ENCODE measurements around the gene BATF.

DNA sequence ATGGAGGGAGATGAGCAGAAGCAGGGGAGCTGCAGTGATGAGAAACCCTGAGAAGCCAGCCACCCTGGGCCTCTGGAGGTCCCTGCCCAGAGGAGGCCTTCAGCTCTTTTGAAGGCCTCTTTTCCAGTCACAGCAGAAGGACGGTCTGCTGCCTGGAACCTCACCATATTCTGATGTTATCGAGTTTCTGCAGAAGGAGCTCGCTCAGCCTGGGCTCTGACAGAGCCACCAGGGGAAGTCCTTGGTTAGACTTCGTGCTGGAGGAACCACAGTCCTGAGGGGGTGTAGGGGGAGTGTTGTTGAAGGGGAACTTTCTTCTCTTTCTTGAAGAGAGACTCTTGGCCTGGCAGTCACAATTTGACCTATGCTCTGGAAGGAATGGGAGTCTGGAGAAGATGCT, 25.1 kb upstream of the BATF start:
- TF ChIP-seq USF1 (IDR thresholded peaks at IDR 0.05), result no peak
- no peak for TF ChIP-seq EP300 (IDR thresholded peaks at IDR 0.05; ENCODE audit: borderline replicate concordance)
- TF ChIP-seq, protein P1, sequence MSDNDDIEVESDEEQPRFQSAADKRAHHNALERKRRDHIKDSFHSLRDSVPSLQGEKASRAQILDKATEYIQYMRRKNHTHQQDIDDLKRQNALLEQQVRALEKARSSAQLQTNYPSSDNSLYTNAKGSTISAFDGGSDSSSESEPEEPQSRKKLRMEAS (IDR thresholded peaks at IDR 0.05), result no peak
- no peak for TF ChIP-seq RAD21 (IDR thresholded peaks at IDR 0.05; ENCODE audit: low read depth)
- no peak for TF ChIP-seq TAF1 (IDR thresholded peaks at IDR 0.05; ENCODE audit: low read depth)
- TF ChIP-seq, protein P2, sequence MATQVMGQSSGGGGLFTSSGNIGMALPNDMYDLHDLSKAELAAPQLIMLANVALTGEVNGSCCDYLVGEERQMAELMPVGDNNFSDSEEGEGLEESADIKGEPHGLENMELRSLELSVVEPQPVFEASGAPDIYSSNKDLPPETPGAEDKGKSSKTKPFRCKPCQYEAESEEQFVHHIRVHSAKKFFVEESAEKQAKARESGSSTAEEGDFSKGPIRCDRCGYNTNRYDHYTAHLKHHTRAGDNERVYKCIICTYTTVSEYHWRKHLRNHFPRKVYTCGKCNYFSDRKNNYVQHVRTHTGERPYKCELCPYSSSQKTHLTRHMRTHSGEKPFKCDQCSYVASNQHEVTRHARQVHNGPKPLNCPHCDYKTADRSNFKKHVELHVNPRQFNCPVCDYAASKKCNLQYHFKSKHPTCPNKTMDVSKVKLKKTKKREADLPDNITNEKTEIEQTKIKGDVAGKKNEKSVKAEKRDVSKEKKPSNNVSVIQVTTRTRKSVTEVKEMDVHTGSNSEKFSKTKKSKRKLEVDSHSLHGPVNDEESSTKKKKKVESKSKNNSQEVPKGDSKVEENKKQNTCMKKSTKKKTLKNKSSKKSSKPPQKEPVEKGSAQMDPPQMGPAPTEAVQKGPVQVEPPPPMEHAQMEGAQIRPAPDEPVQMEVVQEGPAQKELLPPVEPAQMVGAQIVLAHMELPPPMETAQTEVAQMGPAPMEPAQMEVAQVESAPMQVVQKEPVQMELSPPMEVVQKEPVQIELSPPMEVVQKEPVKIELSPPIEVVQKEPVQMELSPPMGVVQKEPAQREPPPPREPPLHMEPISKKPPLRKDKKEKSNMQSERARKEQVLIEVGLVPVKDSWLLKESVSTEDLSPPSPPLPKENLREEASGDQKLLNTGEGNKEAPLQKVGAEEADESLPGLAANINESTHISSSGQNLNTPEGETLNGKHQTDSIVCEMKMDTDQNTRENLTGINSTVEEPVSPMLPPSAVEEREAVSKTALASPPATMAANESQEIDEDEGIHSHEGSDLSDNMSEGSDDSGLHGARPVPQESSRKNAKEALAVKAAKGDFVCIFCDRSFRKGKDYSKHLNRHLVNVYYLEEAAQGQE (IDR thresholded peaks at IDR 0.05; ENCODE audit: low read depth), result no peak
- TF ChIP-seq YY1 (IDR thresholded peaks at IDR 0.05; ENCODE audit: low read depth), result no peak
- TF ChIP-seq TEAD4 (IDR thresholded peaks at IDR 0.05), result no peak
- TF ChIP-seq CEBPB (IDR thresholded peaks at IDR 0.05), result no peak
- TF ChIP-seq FOXM1 (IDR thresholded peaks at IDR 0.05; ENCODE audit: borderline replicate concordance, low read depth), result no peak
- no peak for TF ChIP-seq ZBTB7A (IDR thresholded peaks at IDR 0.05; ENCODE audit: low read depth)

Data from Ishikawa (cell line).